ENCODE measurements around the gene PHKB.

Gene PHKB

DNA sequence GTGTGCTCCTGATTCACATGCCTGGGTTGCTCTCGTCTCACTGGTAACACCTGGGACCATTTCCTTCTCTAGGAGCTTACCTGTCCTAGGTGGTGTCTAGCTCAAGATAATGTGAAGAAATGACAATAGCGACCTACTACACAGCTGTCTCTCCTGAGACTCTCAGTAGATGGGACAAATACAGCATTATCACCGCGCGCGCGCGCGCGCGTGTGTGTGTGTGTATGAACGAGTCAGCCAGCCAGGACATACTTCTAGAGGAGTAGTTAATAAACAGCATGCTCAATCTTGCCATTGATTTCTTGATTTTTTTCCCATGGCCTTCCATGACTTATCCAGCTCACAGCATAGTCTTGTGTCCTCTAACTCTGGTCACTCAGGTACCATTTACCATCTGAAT lies 268.6 kb downstream of the PHKB start:
- TF ChIP-seq FOXP2 (optimal IDR thresholded peaks at IDR 0.05; ENCODE audit: borderline replicate concordance, extremely low read depth, extremely low read length, insufficient read depth) (no peak), SIN3A (IDR thresholded peaks at IDR 0.05; ENCODE audit: borderline replicate concordance, insufficient read depth, low read length) (no peak), POLR2AphosphoS5 (IDR thresholded peaks at IDR 0.05; ENCODE audit: low read depth, low read length) (no peak), TAF1 (IDR thresholded peaks at IDR 0.05; ENCODE audit: borderline replicate concordance, insufficient read depth, low read length) (no peak)
- TF ChIP-seq, protein P1, sequence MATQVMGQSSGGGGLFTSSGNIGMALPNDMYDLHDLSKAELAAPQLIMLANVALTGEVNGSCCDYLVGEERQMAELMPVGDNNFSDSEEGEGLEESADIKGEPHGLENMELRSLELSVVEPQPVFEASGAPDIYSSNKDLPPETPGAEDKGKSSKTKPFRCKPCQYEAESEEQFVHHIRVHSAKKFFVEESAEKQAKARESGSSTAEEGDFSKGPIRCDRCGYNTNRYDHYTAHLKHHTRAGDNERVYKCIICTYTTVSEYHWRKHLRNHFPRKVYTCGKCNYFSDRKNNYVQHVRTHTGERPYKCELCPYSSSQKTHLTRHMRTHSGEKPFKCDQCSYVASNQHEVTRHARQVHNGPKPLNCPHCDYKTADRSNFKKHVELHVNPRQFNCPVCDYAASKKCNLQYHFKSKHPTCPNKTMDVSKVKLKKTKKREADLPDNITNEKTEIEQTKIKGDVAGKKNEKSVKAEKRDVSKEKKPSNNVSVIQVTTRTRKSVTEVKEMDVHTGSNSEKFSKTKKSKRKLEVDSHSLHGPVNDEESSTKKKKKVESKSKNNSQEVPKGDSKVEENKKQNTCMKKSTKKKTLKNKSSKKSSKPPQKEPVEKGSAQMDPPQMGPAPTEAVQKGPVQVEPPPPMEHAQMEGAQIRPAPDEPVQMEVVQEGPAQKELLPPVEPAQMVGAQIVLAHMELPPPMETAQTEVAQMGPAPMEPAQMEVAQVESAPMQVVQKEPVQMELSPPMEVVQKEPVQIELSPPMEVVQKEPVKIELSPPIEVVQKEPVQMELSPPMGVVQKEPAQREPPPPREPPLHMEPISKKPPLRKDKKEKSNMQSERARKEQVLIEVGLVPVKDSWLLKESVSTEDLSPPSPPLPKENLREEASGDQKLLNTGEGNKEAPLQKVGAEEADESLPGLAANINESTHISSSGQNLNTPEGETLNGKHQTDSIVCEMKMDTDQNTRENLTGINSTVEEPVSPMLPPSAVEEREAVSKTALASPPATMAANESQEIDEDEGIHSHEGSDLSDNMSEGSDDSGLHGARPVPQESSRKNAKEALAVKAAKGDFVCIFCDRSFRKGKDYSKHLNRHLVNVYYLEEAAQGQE (IDR thresholded peaks at IDR 0.05; ENCODE audit: insufficient read depth in 1 of 2, low read depth in 2 of 2, low read length in 2 of 2), result no peak

DNA sequence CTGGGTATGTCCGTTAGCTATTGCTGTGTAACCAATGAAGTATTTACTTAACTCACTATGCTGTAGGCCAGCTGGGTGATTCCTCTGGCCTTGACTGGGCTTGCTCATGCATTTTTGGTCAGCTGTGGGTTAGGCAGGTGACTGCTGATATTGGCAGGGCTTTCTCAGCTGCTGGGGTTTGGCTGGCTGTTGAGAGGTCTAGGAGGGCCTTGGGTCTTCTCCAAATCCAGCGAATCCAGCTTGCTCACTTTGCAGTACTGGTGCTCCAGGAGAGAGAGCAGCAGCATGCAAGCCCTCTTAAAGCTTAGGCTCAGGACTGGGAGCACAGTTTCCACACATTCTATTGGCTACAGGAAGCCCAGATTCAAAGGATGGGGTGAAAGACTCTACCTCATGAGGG lies 270.1 kb downstream of the PHKB start:
- no peak for TF ChIP-seq FOXP2 (optimal IDR thresholded peaks at IDR 0.05; ENCODE audit: borderline replicate concordance, extremely low read depth, extremely low read length, insufficient read depth)
- TF ChIP-seq TAF1 (IDR thresholded peaks at IDR 0.05; ENCODE audit: borderline replicate concordance, insufficient read depth, low read length), result no peak
- no peak for TF ChIP-seq SIN3A (IDR thresholded peaks at IDR 0.05; ENCODE audit: borderline replicate concordance, insufficient read depth, low read length)
- TF ChIP-seq, protein P1 (IDR thresholded peaks at IDR 0.05; ENCODE audit: insufficient read depth in 1 of 2, low read depth in 2 of 2, low read length in 2 of 2), result no peak
- TF ChIP-seq POLR2AphosphoS5 (IDR thresholded peaks at IDR 0.05; ENCODE audit: low read depth, low read length), result no peak

DNA sequence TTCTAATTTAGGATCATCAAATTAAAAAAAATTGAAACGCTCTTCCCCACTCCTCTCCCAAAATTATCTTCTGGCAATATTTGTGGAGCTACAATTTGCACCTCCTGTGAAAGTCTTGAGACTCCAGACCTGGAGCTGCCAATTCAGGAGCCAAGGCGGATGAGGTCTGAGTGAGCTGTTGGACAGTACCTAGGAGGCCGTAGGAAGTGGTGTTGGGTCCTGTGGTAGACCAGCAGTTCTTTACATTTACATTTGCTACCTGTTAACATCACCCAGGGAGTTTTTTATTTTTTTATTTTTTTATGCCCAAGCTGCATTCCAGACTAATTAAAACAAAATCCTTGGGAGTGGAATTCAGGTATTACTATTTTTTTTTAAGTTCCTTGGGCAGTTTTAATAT lies 271.0 kb downstream of the PHKB start:
- TF ChIP-seq SIN3A (IDR thresholded peaks at IDR 0.05; ENCODE audit: borderline replicate concordance, insufficient read depth, low read length), result no peak
- TF ChIP-seq POLR2AphosphoS5 (IDR thresholded peaks at IDR 0.05; ENCODE audit: low read depth, low read length), result no peak
- TF ChIP-seq TAF1 (IDR thresholded peaks at IDR 0.05; ENCODE audit: borderline replicate concordance, insufficient read depth, low read length), result no peak
- TF ChIP-seq, protein P1 (IDR thresholded peaks at IDR 0.05; ENCODE audit: insufficient read depth in 1 of 2, low read depth in 2 of 2, low read length in 2 of 2), result no peak
- TF ChIP-seq FOXP2 (optimal IDR thresholded peaks at IDR 0.05; ENCODE audit: borderline replicate concordance, extremely low read depth, extremely low read length, insufficient read depth), result no peak

DNA sequence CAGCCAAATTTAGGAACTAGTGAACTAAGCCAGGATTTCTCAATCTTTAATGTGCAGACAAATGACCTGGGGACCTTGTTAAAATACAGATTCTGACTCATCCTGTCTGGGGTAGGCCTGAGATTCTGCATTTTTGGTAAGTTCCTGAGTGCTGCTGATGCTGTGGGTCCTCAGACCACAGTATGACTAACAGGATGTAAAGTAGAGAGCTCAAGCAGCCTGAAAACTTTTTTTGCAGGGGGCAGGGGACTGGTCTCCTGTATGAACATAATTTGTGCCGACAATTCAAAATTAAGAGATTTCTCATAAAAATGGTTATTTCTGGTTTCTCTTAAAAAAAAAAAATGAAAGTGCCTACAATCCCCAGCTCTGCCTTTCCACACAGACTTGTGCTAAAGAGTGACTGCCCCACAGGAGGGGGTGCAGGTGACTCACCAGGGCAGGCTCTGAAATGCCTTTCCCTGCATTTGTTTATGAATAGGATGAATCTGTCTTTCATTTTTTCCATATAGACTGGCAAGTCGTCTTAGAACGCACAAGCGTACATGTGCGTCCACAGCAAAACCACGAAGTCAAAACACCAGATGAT lies 271.5 kb downstream of the PHKB start:
- TF ChIP-seq TAF1 (IDR thresholded peaks at IDR 0.05; ENCODE audit: borderline replicate concordance, insufficient read depth, low read length) (no peak), FOXP2 (optimal IDR thresholded peaks at IDR 0.05; ENCODE audit: borderline replicate concordance, extremely low read depth, extremely low read length, insufficient read depth) (no peak), POLR2AphosphoS5 (IDR thresholded peaks at IDR 0.05; ENCODE audit: low read depth, low read length) (no peak), SIN3A (IDR thresholded peaks at IDR 0.05; ENCODE audit: borderline replicate concordance, insufficient read depth, low read length) (no peak)
- TF ChIP-seq, protein P1 (IDR thresholded peaks at IDR 0.05; ENCODE audit: insufficient read depth in 1 of 2, low read depth in 2 of 2, low read length in 2 of 2), result no peak

All from PFSK-1 (cell line).